Adrenal gland (tissue), 12 donors: ENCODE measurements around the gene TBC1D14. TPM values are rescaled to one million over a fixed set of nuclear protein-coding genes. Genes with fewer than 3 reads are reported as not detected.

Experiments used
- DNase-seq, 7 donors: peaks; one replicate each; pipeline ENCODE4 v3.0.0-alpha.2; 2019 to 2020
- H3K27ac ChIP-seq, 5 donors: fragments of 200-600 bp; sonication (generic) in 4 of 5; 1 replicate in 3 of 5; 2 replicates in 2 of 5; pipeline versions ENCODE4 v1.5.1 to v1.8.0; 2016 to 2020; ENCODE audit warnings: mild to moderate bottlenecking in 1 of 5
- H3K27me3 ChIP-seq: fragments of 200-600 bp; 2 replicates; pipeline ENCODE4 v1.8.0; 2021
- H3K36me3 ChIP-seq, 2 donors: fragments of 200-600 bp; replicated peaks in 1 of 2; 1 replicate in 1 of 2; 2 replicates in 1 of 2; pipeline versions ENCODE4 v1.5.1 to v1.8.0; 2018 to 2022
- H3K4me1 ChIP-seq, 2 donors: fragments of 200-600 bp; replicated peaks in 1 of 2; 1 replicate in 1 of 2; 2 replicates in 1 of 2; pipeline versions ENCODE4 v1.5.1 to v1.8.0; 2018 to 2021
- H3K4me3 ChIP-seq, 4 donors: fragments of 200-600 bp; sonication (generic) in 3 of 4; one replicate each; pipeline ENCODE4 v1.5.1; 2016 to 2018
- H3K9me3 ChIP-seq, 3 donors: fragments of 200-600 bp; sonication (generic) in 1 of 3; replicated peaks in 1 of 3; 1 replicate in 2 of 3; 2 replicates in 1 of 3; pipeline versions ENCODE4 v1.5.1 to v1.8.0; 2016 to 2021
- POLR2A ChIP-seq, 2 donors: fragments of 450-650 bp; IDR thresholded peaks; one replicate each; pipeline ENCODE4 v1.6.1; 2017; ENCODE audit warnings: antibody characterized with exemption in 2 of 2, mild to moderate bottlenecking in 2 of 2, moderate library complexity in 1 of 2
- WGBS, 4 donors: extraction: QIAGEN DNeasy Blood & Tissue Kit in 2 of 4; methylation state at CpG; one replicate each; pipeline versions ENCODE4 v1.1.5 to v1.1.7; 2013 to 2017; 5-methylcytosine and 5-hydroxymethylcytosine counted together
- intact Hi-C, 2 donors: fragments of 100-400 bp; cut with DNase I; formaldehyde crosslinking; loops; one replicate each; pipeline versions ENCODE4 v1.14.1 to v1.15.0; 2022 to 2023
- polyA plus RNA-seq, 3 donors: library from polyadenylated mRNA; stranded (reverse); fragments of 200-250 nt in 2 of 3; fragments of 350-450 nt in 1 of 3; fragmentation: Illumina TruSeq in 1 of 3; extraction: RNeasy Lipid Tissue Mini Kit (QIAGEN cat#74804) in 1 of 3; gene quantifications; one replicate each; pipeline ENCODE4 v1.2.3, GENCODE V29; 2013 to 2014
- total RNA-seq, 9 donors: library from RNA; depleted of rRNA in 4 of 9; stranded (reverse); fragments of >200 nt in 4 of 9; fragments of 120-200 nt in 1 of 9; fragmentation: NEBNext Ultra II Directional in 1 of 9; extraction: Animal tissue kit (Norgen Biotek cat#: 25700) in 1 of 9; gene quantifications; one replicate each; pipeline versions ENCODE4 v1.1.0 to v1.2.4, GENCODE V29; 2013 to 2023
- TF ChIP-seq, protein P1 (sequence below), 6 experiments: fragments of 450-650 bp in 4 of 6; fragments of 200-600 bp in 2 of 6; sonication (generic) in 1 of 6; IDR thresholded peaks; 1 replicate in 5 of 6; 2 replicates in 1 of 6; pipeline versions ENCODE4 v1.5.1 to v1.8.0; 2016 to 2021; ENCODE audit warnings: antibody characterized with exemption in 6 of 6, mild to moderate bottlenecking in 2 of 6, moderate library complexity in 1 of 6
- donor health status: healthy with polysubstance abuse.
- donor health status: Bipolar disorder and iron deficiency.
- donor health status: DM: yes; HTN: yes; CAD: no.
- donor health status: DM: no; HTN: no; CAD: no.
- donor health status: DM: no; HTN: no; CAD: no.
- donor health status: DM: yes; HTN: yes; CAD: no.

TBC1D14 gene
- total and polyA plus RNA-seq, 12 donors = 24.9 to 110 (median 83.0) TPM

DNA sequence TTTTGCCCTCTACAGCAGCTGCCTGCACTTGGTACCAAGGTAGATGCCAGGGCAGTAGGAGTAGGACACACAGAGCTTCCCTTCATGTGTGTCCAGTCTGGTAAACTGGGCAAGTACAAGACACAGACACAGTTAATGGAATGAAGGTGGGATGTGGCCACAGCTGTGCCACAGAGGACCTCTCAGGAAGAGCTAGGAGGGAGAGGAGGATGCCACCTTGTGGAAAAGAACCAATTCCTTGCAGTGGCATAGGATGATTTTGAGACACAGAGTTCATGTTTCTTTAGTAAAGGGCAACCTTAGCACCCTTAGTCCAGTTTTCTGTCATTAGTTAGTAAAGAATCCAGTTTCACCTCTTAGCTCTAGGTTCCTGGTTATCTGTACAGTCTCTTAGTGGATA lies 36.3 kb upstream of the TBC1D14 start:
- intact Hi-C loops = loop anchor here in 1 of 2 donors (5.0 kb wide), 1 partner anchor 96 kb away; no protein-coding TSS in a partner anchor
- no peak overlapping the region for H3K27ac ChIP-seq
- TF ChIP-seq, protein P1, sequence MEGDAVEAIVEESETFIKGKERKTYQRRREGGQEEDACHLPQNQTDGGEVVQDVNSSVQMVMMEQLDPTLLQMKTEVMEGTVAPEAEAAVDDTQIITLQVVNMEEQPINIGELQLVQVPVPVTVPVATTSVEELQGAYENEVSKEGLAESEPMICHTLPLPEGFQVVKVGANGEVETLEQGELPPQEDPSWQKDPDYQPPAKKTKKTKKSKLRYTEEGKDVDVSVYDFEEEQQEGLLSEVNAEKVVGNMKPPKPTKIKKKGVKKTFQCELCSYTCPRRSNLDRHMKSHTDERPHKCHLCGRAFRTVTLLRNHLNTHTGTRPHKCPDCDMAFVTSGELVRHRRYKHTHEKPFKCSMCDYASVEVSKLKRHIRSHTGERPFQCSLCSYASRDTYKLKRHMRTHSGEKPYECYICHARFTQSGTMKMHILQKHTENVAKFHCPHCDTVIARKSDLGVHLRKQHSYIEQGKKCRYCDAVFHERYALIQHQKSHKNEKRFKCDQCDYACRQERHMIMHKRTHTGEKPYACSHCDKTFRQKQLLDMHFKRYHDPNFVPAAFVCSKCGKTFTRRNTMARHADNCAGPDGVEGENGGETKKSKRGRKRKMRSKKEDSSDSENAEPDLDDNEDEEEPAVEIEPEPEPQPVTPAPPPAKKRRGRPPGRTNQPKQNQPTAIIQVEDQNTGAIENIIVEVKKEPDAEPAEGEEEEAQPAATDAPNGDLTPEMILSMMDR (IDR thresholded peaks at IDR 0.05) = peak in 1 of 6 experiments; percentile 22
- no peak for TF ChIP-seq POLR2A (IDR thresholded peaks at IDR 0.05)
- DNase-seq = no peak
- H3K27me3 ChIP-seq = no peaks in the 10 kb centered on the region
- peaks cover 0 to 48% of the 10 kb centered on the region in 2 donors for H3K36me3 ChIP-seq
- H3K4me3 ChIP-seq = no peak overlapping the region
- H3K4me1 ChIP-seq = no peaks in the 10 kb centered on the region
- no peaks in the 10 kb centered on the region for H3K9me3 ChIP-seq

GRCh38 chr4:6873792-6874461 lies 35.7 kb upstream of the TBC1D14 start:
- Histone ChIP-seq H3K27me3 (no peaks in the 10 kb centered on the region), H3K4me1 (no peaks in the 10 kb centered on the region), H3K36me3 (peaks cover 0 to 52% of the 10 kb centered on the region in 2 donors), H3K4me3 (no peak overlapping the region), H3K27ac (no peak overlapping the region), H3K9me3 (no peaks in the 10 kb centered on the region)
- peak; percentile 73 to 90 (median 82) for DNase-seq
- intact Hi-C loops = loop anchor here (2.0 to 5.0 kb wide), 2 partner anchors 97 to 153 kb away; no protein-coding TSS in a partner anchor
- TF ChIP-seq POLR2A (IDR thresholded peaks at IDR 0.05) = no peak
- TF ChIP-seq, protein P1 (IDR thresholded peaks at IDR 0.05) = peak; percentile 76 to 86 (median 82)
- 31 to 43% (median 40%) methylated on average over 3 of the region's 3 CpGs for WGBS, 4 donors

- Histone ChIP-seq H3K27ac (no peak overlapping the region), H3K36me3 (peaks cover 0 to 58% of the 10 kb centered on the region in 2 donors), H3K4me3 (no peak overlapping the region), H3K27me3 (no peaks in the 10 kb centered on the region), H3K4me1 (no peaks in the 10 kb centered on the region), H3K9me3 (no peaks in the 10 kb centered on the region)
- 91 to 97% (median 92%) methylated on average over 4 of the region's 4 CpGs for WGBS, 4 donors
- intact Hi-C loops = loop anchor here (2.0 to 5.0 kb wide), 2 partner anchors 98 to 154 kb away; no protein-coding TSS in a partner anchor
- TF ChIP-seq, protein P1 (IDR thresholded peaks at IDR 0.05) = no peak
- TF ChIP-seq POLR2A (IDR thresholded peaks at IDR 0.05) = no peak
- no peak for DNase-seq
Observed at GRCh38 chr4:6874981-6875380, 34.6 kb upstream of the TBC1D14 start.

- 31 to 52% (median 35%) methylated on average over 1 to 4 of the region's 4 CpGs for WGBS, 4 donors
- peaks cover 0 to 61% of the 10 kb centered on the region in 2 donors for H3K36me3 ChIP-seq
- no peaks in the 10 kb centered on the region for H3K27me3 ChIP-seq
- intact Hi-C loops = loop anchor here (2.0 kb wide), 1 partner anchor 155 kb away; no protein-coding TSS in a partner anchor
- H3K27ac ChIP-seq = no peak overlapping the region
- no peak for TF ChIP-seq POLR2A (IDR thresholded peaks at IDR 0.05)
- TF ChIP-seq, protein P1 (IDR thresholded peaks at IDR 0.05) = no peak
- no peak overlapping the region for H3K4me3 ChIP-seq
- H3K9me3 ChIP-seq = no peaks in the 10 kb centered on the region
- no peaks in the 10 kb centered on the region for H3K4me1 ChIP-seq
- peak in 5 of 7 donors; percentile 52 to 73 (median 60) for DNase-seq
Observed at GRCh38 chr4:6875431-6875831, 34.2 kb upstream of the TBC1D14 start.
